Stomach (tissue), 9 donors: Measurements from ENCODE around the gene TCTN1. TPM values are rescaled to one million over a fixed set of nuclear protein-coding genes. Genes with fewer than 3 reads are reported as not detected.
A peak's percentile ranks its signal among the peaks of the same experiment; 100 is the strongest.
"Not testable (repeated sequence)": the region's sequence is repeated elsewhere in the genome, so short reads cannot be mapped to it uniquely, and the experiment has no call there.

Experiments used
- DNase-seq, 2 donors: peaks; one replicate each; pipeline versions ENCODE4 v3.0.0 to v3.0.0-alpha.2; 2013 to 2019
- H3K27ac ChIP-seq, 5 donors: fragments of 200-600 bp in 4 of 5; sonication (generic) in 4 of 5; one replicate each; pipeline ENCODE4 v1.5.1; 2013 to 2019; ENCODE audit warnings: mild to moderate bottlenecking in 1 of 5, moderate library complexity in 1 of 5
- H3K27me3 ChIP-seq, 3 donors: fragments of 200-600 bp; sonication (generic); one replicate each; pipeline ENCODE4 v1.5.1; 2017 to 2019; ENCODE audit warnings: mixed run types in 1 of 3
- H3K36me3 ChIP-seq, 4 donors: fragments of 200-600 bp; sonication (generic); 1 replicate in 3 of 4; 2 replicates in 1 of 4; pipeline ENCODE4 v1.5.1; 2016 to 2019
- H3K4me1 ChIP-seq, 4 donors: fragments of 200-600 bp; sonication (generic); one replicate each; pipeline ENCODE4 v1.5.1; 2016 to 2019
- H3K4me3 ChIP-seq, 4 donors: fragments of 200-600 bp; sonication (generic) in 3 of 4; one replicate each; pipeline ENCODE4 v1.5.1; 2016 to 2019; ENCODE audit warnings: mild to moderate bottlenecking in 1 of 4
- H3K9me3 ChIP-seq, 4 donors: fragments of 200-600 bp; sonication (generic); one replicate each; pipeline ENCODE4 v1.5.1; 2016 to 2019
- EP300 ChIP-seq: sonication (generic); formaldehyde crosslinking; IDR thresholded peaks from one replicate; pipeline ENCODE4 v1.6.1; 2017; ENCODE audit warnings: antibody characterized with exemption
- POLR2A ChIP-seq, 4 donors: fragments of 450-650 bp; IDR thresholded peaks; one replicate each; pipeline ENCODE4 v1.6.1; 2016; ENCODE audit warnings: antibody characterized with exemption in 4 of 4, control low read depth in 2 of 4, mild to moderate bottlenecking in 1 of 4, moderate library complexity in 1 of 4
- POLR2AphosphoS5 ChIP-seq, 3 donors: sonication (generic); formaldehyde crosslinking; IDR thresholded peaks; one replicate each; pipeline ENCODE4 v1.6.1; 2016; ENCODE audit warnings: antibody characterized with exemption in 3 of 3
- WGBS, 5 donors: extraction: QIAGEN DNeasy Blood & Tissue Kit in 3 of 5; methylation state at CpG; one replicate each; pipeline versions ENCODE4 v1.1.5 to v1.1.7; 2013 to 2018; 5-methylcytosine and 5-hydroxymethylcytosine counted together
- intact Hi-C: fragments of 100-400 bp; cut with DNase I; formaldehyde crosslinking; loops from one replicate; pipeline ENCODE4 v1.15.1; 2023; ENCODE audit warnings: low total_unique reads
- polyA plus RNA-seq, 3 donors: library from polyadenylated mRNA; stranded (reverse); fragments of 200-250 nt; gene quantifications; one replicate each; pipeline ENCODE4 v1.2.3, GENCODE V29; 2013
- total RNA-seq, 5 donors: library from RNA; depleted of rRNA; stranded (reverse); fragments of >200 nt; gene quantifications; one replicate each; pipeline versions ENCODE4 v1.1.0 to v1.2.3, GENCODE V29; 2014 to 2016
- TF ChIP-seq, protein P1 (sequence below), 7 experiments: fragments of 450-650 bp in 4 of 7; fragments of 200-600 bp in 3 of 7; sonication (generic) in 3 of 7; IDR thresholded peaks; one replicate each; pipeline ENCODE4 v1.5.1; 2016 to 2019; ENCODE audit warnings: antibody characterized with exemption in 7 of 7, control low read depth in 2 of 7, mild to moderate bottlenecking in 1 of 7
- donor health status: healthy with polysubstance abuse.
- donor health status: Bipolar disorder and iron deficiency.
- donor health status: healthy.

Gene TCTN1
- total and polyA plus RNA-seq, 8 donors = 5.3 to 60.0 (median 13.9) TPM

DNA sequence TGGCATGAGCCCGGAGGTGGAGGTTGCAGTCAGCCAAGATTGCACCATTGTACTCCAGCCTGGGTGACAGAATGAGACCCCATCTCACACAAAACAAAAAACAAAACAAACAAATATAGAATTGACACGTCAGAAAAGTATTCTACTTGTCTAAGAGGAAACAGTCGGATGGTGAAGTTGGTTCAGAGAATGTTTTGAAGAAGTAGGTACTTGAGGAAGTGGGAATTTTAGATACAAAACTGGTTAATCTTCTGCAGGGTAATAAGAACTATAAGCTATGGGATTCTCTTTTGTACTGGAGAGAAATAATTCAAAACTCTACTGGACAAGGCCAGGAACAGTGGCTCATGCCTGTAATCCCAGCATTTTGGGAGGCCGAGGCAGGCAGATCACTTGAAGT is 14.6 kb upstream of the TCTN1 start:
- Histone ChIP-seq H3K4me1 (peaks cover 0 to 8% (median 3%) of the 10 kb centered on the region in 4 donors), H3K27me3 (no peaks in the 10 kb centered on the region), H3K36me3 (no peaks in the 10 kb centered on the region), H3K27ac (no peak overlapping the region), H3K9me3 (no peaks in the 10 kb centered on the region), H3K4me3 (no peak overlapping the region)
- WGBS, 5 donors = 73 to 84% (median 83%) methylated on average over 4 of the region's 4 CpGs
- TF ChIP-seq EP300 (no peak), POLR2A (IDR thresholded peaks at IDR 0.05) (no peak), POLR2AphosphoS5 (IDR thresholded peaks at IDR 0.05) (no peak)
- TF ChIP-seq, protein P1, sequence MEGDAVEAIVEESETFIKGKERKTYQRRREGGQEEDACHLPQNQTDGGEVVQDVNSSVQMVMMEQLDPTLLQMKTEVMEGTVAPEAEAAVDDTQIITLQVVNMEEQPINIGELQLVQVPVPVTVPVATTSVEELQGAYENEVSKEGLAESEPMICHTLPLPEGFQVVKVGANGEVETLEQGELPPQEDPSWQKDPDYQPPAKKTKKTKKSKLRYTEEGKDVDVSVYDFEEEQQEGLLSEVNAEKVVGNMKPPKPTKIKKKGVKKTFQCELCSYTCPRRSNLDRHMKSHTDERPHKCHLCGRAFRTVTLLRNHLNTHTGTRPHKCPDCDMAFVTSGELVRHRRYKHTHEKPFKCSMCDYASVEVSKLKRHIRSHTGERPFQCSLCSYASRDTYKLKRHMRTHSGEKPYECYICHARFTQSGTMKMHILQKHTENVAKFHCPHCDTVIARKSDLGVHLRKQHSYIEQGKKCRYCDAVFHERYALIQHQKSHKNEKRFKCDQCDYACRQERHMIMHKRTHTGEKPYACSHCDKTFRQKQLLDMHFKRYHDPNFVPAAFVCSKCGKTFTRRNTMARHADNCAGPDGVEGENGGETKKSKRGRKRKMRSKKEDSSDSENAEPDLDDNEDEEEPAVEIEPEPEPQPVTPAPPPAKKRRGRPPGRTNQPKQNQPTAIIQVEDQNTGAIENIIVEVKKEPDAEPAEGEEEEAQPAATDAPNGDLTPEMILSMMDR (IDR thresholded peaks at IDR 0.05) = no peak
- intact Hi-C loops = no loop called here
- DNase-seq = no peak

DNA sequence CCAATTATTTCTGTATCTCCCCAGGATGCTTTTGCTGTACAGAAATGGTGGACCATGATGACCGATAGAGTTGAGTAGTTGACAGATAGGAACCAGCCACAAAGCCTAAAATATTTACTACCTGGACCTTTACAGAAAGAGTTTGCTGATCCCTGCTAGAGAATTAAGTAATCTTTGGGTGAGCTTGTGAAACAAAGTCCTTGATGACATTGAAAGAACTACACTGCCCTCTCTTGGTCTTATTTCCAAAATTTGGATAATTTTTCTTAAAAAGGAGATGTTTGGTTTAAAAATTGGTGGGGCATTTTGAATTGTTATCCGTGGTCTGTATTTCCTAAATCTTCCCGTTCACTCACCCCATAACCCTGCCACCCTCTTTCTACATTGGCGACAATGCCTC is 13.7 kb upstream of the TCTN1 start:
- Histone ChIP-seq H3K36me3 (no peaks in the 10 kb centered on the region), H3K27me3 (no peaks in the 10 kb centered on the region), H3K9me3 (no peaks in the 10 kb centered on the region), H3K4me3 (no peak overlapping the region), H3K4me1 (peaks cover 0 to 8% (median 3%) of the 10 kb centered on the region in 4 donors), H3K27ac (no peak overlapping the region)
- TF ChIP-seq POLR2A (IDR thresholded peaks at IDR 0.05) = no peak
- TF ChIP-seq, protein P1 (IDR thresholded peaks at IDR 0.05) = peak in 4 of 7 experiments; percentile 7 to 55 (median 42)
- DNase-seq = peak in 1 of 2 donors; percentile 67
- intact Hi-C loops = loop anchor here (5.0 to 10.0 kb wide), 2 partner anchors 88 to 145 kb away; partner anchors contain the start of gene ARPC3
- 26 to 38% (median 33%) methylated on average over 4 of the region's 4 CpGs for WGBS, 5 donors

DNA sequence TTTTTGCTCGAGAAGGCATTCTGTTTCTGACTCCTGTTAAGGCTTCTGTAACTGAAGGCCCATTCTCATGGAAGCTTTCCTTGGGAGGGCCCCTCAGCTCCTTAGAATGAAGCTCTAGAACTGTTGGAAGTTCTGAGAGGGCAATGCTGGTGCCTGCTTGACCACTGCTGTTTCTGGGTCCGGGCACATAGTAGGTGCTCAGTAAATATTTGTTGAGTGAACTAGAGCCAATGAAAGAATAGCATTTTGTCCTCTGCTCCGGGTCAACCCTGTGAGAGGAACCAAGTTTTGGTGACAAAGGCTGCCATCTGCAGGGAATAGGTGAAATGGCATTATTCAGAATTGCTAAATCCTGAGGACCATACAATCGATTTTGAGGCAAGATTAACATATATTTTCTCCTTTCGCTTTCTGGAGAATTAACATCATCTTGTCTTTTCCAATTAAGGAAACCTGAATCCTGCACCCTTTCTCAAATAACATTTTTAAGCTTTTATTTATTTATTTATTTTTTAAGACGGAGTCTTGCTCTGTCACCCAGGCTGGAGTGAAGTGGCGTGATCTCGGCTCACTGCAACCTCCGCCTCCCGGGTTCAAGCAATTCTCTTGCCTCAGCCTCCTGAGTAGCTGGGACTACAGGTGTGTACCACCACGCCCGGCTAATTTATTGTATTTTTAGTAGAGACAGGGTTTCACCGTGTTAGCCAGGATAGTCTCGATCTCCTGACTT is 11.7 kb upstream of the TCTN1 start:
- not testable (repeated sequence) for H3K27me3 ChIP-seq, H3K9me3 ChIP-seq, H3K4me1 ChIP-seq, H3K4me3 ChIP-seq, H3K27ac ChIP-seq, H3K36me3 ChIP-seq
- peak in 1 of 2 donors; percentile 76 for DNase-seq
- intact Hi-C loops = loop anchor here (5.0 to 10.0 kb wide), 2 partner anchors 90 to 147 kb away; partner anchors contain the start of gene ARPC3
- peak in 1 of 3 donors; percentile 55 for TF ChIP-seq POLR2AphosphoS5 (IDR thresholded peaks at IDR 0.05)
- TF ChIP-seq, protein P1 (IDR thresholded peaks at IDR 0.05) = peak in 5 of 7 experiments; percentile 52 to 78 (median 66)
- 54 to 60% (median 56%) methylated on average over 14 of the region's 14 CpGs for WGBS, 5 donors

DNA sequence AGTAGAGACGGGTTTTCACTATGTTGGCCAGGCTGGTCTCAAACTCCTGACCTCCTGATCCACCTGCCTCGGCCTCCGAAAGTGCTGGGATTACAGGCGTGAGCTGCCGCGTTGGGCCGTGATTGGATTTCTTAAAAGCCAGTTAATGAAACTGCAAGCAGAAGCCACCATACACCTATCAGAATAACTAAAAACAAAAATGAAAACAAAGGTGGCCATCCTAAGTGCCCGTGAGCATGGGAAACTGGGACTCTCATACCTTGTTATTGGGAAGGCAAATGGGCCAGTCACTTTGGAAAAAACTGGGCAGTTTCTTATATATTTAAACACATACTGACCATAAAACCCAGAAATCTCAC is 7.7 kb upstream of the TCTN1 start:
- Histone ChIP-seq H3K4me3 (peak overlapping the region in 1 of 4 donors; percentile 28), H3K27ac (peak overlapping the region in 2 of 5 donors; percentile 57 to 63)
- no peak for DNase-seq

More for the DNA sequence above, 7.7 kb upstream of the TCTN1 start:
- H3K4me1 ChIP-seq = no peaks in the 10 kb centered on the region
- no peaks in the 10 kb centered on the region for H3K27me3 ChIP-seq
- intact Hi-C loops = loop anchor here (10.0 kb wide), 1 partner anchor 151 kb away; the partner anchor contains the start of gene ARPC3
- WGBS, 5 donors = 89 to 97% (median 93%) methylated on average over 8 of the region's 8 CpGs
- H3K9me3 ChIP-seq = no peaks in the 10 kb centered on the region
- TF ChIP-seq POLR2AphosphoS5 (IDR thresholded peaks at IDR 0.05) = no peak
- TF ChIP-seq, protein P1 (IDR thresholded peaks at IDR 0.05) = no peak
- TF ChIP-seq EP300 = no peak
- TF ChIP-seq POLR2A (IDR thresholded peaks at IDR 0.05) = no peak
- H3K36me3 ChIP-seq = no peaks in the 10 kb centered on the region
